ENCODE results near the gene MRPS21.

The MRPS21 gene

DNA sequence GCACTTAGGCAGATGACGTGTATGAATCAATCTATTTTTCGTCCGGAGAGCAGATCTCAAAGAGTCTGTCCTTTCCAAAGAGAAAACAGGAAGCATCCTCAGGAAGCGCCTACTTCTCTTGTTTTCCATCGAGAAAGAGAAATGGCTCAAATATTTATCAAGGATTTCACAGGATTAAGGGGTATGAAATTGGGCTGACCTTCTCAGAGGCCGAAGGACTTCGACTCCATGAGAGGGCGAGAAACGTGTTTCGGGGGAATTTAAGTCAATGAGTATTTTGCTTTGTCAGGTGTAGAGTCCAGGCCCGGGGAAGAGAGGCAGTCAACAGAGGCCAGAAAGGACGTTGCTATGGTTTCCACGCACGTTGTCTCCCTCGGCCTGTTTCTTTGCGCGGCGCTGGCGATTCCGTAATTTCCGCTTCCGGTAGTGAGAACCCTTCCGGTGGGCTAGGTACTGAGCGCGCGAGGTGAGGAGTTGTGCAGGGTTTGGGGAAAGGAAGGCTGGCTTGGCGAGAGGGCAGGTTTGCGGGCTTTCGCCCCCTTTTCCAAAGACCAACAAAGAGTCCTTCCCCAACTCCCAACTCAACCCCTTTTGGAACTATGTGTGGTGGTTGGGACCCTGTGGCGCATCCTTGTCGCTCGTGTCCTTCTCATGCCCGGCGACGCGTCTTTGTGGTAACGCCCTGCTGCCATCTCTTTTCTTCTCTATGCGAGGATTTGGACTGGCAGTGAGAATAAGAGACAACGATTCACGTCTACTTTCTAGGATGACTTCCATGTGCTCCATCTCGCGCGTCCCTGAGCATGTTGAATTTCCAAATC, at the start of gene MRPS21:
TSS of gene MRPS21 (plus strand) at position 429 of the 821 bp plus-strand sequence. CDS start 506 bp downstream, outside the sequence.
- DNase-seq (ENCODE audit: extremely low spot score), result peak; percentile 96
- CTCF ChIA-PET, result no interaction called here
- peak; percentile 35; the same call in 1 of the 2 replicates for TF ChIP-seq ELF4 (IDR thresholded peaks at IDR 0.05)
- TF ChIP-seq, protein P1, sequence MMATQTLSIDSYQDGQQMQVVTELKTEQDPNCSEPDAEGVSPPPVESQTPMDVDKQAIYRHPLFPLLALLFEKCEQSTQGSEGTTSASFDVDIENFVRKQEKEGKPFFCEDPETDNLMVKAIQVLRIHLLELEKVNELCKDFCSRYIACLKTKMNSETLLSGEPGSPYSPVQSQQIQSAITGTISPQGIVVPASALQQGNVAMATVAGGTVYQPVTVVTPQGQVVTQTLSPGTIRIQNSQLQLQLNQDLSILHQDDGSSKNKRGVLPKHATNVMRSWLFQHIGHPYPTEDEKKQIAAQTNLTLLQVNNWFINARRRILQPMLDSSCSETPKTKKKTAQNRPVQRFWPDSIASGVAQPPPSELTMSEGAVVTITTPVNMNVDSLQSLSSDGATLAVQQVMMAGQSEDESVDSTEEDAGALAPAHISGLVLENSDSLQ (IDR thresholded peaks at IDR 0.05), result no peak
- peak; percentile 90 for TF ChIP-seq L3MBTL2 (conservative IDR thresholded peaks at IDR 0.05)
- POLR2A ChIA-PET, result no interaction called here

DNA sequence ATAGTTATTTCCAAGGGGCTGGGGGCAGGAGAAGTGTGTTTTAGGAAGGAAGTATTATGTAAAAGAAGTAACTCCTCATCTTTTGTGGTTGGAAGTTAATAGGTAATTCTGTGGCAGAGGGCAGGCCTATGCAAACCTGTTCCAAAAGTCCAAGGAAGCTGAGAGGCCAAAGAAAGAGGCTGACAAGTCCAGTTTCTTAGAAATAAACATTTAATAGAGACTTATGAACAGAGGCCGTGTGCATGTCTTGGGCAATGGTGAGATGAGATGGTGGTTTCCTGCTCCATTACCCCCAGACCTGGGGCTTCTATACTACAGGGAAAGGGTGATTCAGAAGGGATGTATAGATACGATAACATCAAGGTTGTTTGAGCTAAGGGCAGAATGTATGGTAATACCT, 43.7 kb upstream of the MRPS21 start:
- DNase-seq (ENCODE audit: extremely low spot score), result no peak
- TF ChIP-seq SUZ12 (IDR thresholded peaks at IDR 0.05) (no peak), CTBP1 (IDR thresholded peaks at IDR 0.05; ENCODE audit: borderline replicate concordance) (no peak), FOXM1 (IDR thresholded peaks at IDR 0.05; ENCODE audit: borderline replicate concordance) (no peak), HDGF (IDR thresholded peaks at IDR 0.05; ENCODE audit: borderline replicate concordance) (no peak), TARDBP (IDR thresholded peaks at IDR 0.05) (no peak), ZNF384 (IDR thresholded peaks at IDR 0.05) (no peak), FOXA1 (IDR thresholded peaks at IDR 0.05) (no peak), ELF4 (IDR thresholded peaks at IDR 0.05) (no peak)
- TF ChIP-seq, protein P1 (IDR thresholded peaks at IDR 0.05), result no peak
- CTCF ChIA-PET, result no interaction called here
- POLR2A ChIA-PET, result no interaction called here

DNA sequence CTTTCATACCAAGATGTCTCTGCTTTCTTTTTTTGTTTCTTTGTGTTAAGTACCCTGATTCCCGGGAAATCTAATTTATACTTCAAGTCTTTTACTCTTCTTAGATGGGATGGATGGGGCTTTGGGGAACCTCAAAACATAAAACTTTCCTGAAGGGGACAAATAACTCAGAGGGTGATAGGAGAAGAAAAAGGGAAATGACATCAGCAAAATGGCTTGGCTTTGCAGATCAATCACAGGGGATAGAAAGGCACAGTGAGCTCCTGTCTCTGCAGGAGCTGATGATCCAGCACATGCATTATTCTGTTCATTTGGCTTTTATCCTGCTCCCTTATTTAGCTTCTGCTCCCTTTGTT, 37.5 kb upstream of the MRPS21 start:
- TF ChIP-seq BHLHE40 (IDR thresholded peaks at IDR 0.05; ENCODE audit: borderline replicate concordance) (no peak), HDGF (IDR thresholded peaks at IDR 0.05; ENCODE audit: borderline replicate concordance) (no peak), NFRKB (IDR thresholded peaks at IDR 0.05) (no peak), ZNF384 (IDR thresholded peaks at IDR 0.05) (no peak), FOXM1 (IDR thresholded peaks at IDR 0.05; ENCODE audit: borderline replicate concordance) (no peak), FOXK2 (IDR thresholded peaks at IDR 0.05) (no peak), LEF1 (IDR thresholded peaks at IDR 0.05; ENCODE audit: borderline replicate concordance) (no peak), SUZ12 (IDR thresholded peaks at IDR 0.05) (no peak), SP1 (IDR thresholded peaks at IDR 0.05) (no peak), ARNT (IDR thresholded peaks at IDR 0.05) (no peak), L3MBTL2 (conservative IDR thresholded peaks at IDR 0.05) (no peak), ELF4 (IDR thresholded peaks at IDR 0.05) (no peak), FOXA1 (IDR thresholded peaks at IDR 0.05) (no peak), TARDBP (IDR thresholded peaks at IDR 0.05) (no peak), CTBP1 (IDR thresholded peaks at IDR 0.05; ENCODE audit: borderline replicate concordance) (no peak)
- TF ChIP-seq, protein P1 (IDR thresholded peaks at IDR 0.05), result no peak
- POLR2A ChIA-PET, result interaction anchor here (0.6 to 10.0 kb wide), 13 partner anchors 15 to 279 kb away, joined by 3 to 137 read pairs (median 4); partner anchors contain the start of genes APH1A, C1orf54 and PRPF3
- no peak for DNase-seq (ENCODE audit: extremely low spot score)

GRCh38 chr1:150256554-150257341, 36.9 kb upstream of the MRPS21 start:
- DNase-seq (ENCODE audit: extremely low spot score), result peak; percentile 13
- ChIA-PET POLR2A (interaction anchor here (0.6 to 10.0 kb wide), 13 partner anchors 15 to 278 kb away, joined by 3 to 137 read pairs (median 3); partner anchors contain the start of genes APH1A, C1orf54, CIART and PRPF3), CTCF (interaction anchor here (0.6 to 2.9 kb wide), 9 partner anchors 10 to 739 kb away, joined by 3 to 38 read pairs (median 8); partner anchors contain the start of genes APH1A, C1orf54 and CIART)
- TF ChIP-seq ARNT (IDR thresholded peaks at IDR 0.05), result no peak
- peak; percentile 37; the same call in 1 of the 2 replicates for TF ChIP-seq L3MBTL2 (conservative IDR thresholded peaks at IDR 0.05)

More for the DNA sequence above, 37.5 kb upstream of the MRPS21 start:
- CTCF ChIA-PET, result interaction anchor here (0.6 to 2.9 kb wide), 11 partner anchors 9 to 739 kb away, joined by 3 to 38 read pairs (median 5); partner anchors contain the start of genes APH1A, C1orf54 and CIART

DNA sequence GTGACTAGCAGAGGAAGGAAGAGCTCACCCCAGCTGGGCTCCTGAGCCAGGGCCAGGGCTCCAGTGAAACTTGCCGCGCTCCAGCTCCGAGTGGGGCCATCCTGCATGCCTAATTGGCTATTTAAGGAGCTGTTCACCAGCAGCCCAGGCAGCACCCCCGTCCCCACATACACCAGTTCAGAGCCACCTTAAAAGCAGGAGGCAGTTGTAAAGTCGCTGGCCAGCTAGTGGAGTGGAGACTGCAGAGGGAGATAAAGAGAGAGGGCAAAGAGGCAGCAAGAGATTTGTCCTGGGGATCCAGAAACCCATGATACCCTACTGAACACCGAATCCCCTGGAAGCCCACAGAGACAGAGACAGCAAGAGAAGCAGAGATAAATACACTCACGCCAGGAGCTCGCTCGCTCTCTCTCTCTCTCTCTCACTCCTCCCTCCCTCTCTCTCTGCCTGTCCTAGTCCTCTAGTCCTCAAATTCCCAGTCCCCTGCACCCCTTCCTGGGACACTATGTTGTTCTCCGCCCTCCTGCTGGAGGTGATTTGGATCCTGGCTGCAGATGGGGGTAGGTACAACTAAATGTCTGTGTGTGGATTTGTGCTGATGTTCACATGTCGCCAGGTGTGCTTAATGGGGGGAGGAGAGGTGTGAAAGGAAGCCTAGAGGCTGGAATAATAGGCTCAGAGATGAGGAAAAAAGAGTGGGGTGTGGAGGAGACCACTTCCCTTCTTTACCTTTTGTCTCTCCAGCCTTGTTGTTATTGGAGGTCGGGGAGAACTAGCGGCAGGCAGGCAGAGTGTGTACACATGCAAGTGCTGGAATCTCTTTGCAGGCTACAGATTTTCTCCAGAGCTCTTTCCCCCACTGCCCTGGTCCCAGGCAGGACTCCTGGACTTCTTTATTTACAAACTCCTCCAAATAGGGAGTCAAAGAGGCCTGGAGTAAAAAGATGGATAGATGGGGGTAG, 35.8 kb upstream of the MRPS21 start, which contains the start of gene CA14:
TSS of gene CA14 (plus strand) at position 151 of the 962 bp plus-strand sequence. CDS start at position 506, 355 bp downstream.
- CTCF ChIA-PET, result interaction anchor here (1.2 to 2.9 kb wide), 2 partner anchors 15 to 22 kb away, joined by 9 to 38 read pairs; partner anchors contain the start of genes C1orf54 and CIART
- DNase-seq (ENCODE audit: extremely low spot score), result peak; percentile 7
- no peak for TF ChIP-seq BHLHE40 (IDR thresholded peaks at IDR 0.05; ENCODE audit: borderline replicate concordance)
- TF ChIP-seq SP1 (IDR thresholded peaks at IDR 0.05), result no peak
- no peak for TF ChIP-seq CTBP1 (IDR thresholded peaks at IDR 0.05; ENCODE audit: borderline replicate concordance)
- POLR2A ChIA-PET, result interaction anchor here (0.8 to 10.0 kb wide), 4 partner anchors 14 to 106 kb away, joined by 3 to 137 read pairs (median 3); partner anchors contain the start of genes APH1A, C1orf54, CIART and RPRD2

Data from HEK293T (cell line).